NCI-H748 (cell line): ENCODE measurements around the gene KCTD7.
A peak's percentile ranks its signal among the peaks of the same experiment; 100 is the strongest.
"Not testable (repeated sequence)": the region's sequence is repeated elsewhere in the genome, so short reads cannot be mapped to it uniquely, and the experiment has no call there.

Experiments
- DNase-seq: peaks from one replicate; lab custom pipeline; 2025; ENCODE audit not compliant: unreplicated experiment; lab: John Stamatoyannopoulos, UW

KCTD7 gene

GRCh38 chr7:66615699-66616098 is 13.0 kb upstream of the KCTD7 start:
- no peak for DNase-seq

- DNase-seq, result no peak
Measured at GRCh38 chr7:66617295-66617694, 11.4 kb upstream of the KCTD7 start.

DNA sequence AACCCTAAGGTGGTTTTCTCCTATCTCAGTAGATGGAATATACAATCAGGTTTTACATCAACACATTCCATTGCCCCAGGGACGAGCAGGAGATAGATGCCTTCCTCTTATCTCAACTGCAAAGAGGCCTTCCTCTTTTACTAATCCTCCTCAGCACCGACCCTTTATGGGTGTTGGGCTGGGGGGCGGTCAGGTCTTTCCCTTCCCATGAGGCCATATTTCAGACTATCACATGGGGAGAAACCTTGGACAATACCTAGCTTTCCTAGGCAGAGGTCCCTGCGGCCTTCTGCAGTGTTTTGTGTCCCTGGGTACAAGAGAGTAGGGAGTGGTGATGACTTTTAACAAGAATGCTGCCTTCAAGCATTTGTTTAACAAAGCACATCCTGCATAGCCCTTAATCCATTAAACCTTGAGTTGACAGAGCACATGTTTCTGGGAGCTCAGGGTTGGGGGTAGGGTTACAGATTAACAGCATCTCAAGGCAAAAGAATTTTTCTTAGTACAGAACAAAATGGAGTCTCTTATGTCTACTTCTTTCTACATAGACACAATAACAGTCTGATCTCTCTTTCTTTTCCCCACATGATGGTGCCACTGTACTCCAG is 9.2 kb upstream of the KCTD7 start:
- not testable (repeated sequence) for DNase-seq

DNA sequence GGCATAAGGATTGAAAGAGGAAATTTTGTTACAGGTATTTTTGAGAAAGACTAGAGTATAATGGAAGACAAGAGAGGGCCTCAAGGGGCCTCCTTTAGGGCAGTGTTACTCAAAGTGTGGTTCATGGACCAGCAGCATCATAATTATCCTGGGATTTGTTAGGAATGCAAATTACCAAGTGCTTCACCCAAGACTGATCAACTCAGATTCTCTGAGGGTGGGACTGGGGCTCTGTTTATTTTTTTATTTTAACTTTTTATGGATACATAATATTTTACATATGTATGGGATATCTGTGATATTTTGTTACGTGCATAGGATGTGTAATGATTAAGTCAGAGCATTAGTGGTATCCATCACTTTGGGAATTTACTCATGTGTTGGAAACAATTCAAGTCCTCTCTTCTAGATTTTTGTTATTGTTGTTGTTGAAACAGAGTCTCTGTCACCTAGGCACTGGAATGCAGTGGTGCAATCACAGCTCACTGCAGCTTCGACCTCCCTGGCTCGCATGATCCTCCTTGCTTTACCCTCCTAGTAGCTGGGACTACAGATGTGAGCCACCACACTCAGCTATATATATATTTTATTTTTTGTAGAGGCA is 2.2 kb upstream of the KCTD7 start:
- no peak for DNase-seq

DNA sequence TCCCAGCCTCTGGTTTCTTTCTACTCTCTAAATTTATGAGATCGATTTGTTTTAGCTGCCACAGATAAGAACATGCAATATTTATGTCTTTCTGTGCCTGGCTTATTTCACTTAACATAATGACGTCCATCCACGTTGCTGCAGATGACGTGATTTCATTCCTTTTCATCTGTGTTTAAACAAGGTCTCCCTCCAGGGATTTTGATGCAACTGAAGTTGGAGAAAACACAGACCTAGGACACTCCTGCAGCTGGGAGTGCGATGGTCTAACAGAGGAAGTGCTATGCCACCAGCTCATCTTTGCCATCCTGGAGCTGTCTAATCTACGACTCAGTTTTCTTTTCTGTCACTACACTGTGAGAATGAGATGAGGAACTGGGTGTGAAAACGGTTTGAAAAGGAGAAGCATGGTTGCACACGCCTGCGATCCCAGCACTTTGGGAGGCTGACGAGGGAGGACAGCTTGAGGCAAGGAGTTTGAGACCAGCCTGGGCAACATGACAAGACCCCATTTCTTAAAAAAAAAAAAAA is 1.5 kb upstream of the KCTD7 start:
- peak; percentile 20 for DNase-seq

DNA sequence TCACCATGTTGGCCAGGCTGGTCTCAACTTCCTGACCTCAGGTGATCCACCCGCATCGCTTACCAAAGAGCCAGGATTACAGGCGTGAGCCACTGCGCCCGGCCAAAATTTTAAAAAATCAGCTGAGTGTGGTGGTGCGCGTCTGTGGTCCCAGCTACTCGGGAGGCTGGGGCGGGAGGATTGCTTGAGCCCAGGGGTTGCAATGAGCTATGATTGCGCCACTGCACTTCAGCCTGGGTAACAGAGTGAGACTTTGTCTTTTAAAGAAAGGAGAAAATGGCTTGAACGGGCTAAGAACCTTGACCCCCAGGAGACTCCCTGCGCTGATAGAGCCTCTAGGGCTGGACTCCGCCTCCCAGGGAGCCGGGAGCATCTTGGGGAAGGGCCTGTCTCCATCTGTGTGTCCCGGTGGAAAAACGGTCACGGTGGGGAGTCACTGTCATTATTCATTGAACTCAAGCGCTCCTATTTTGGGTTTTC is 760 bp upstream of the KCTD7 start:
- DNase-seq, result no peak

DNA sequence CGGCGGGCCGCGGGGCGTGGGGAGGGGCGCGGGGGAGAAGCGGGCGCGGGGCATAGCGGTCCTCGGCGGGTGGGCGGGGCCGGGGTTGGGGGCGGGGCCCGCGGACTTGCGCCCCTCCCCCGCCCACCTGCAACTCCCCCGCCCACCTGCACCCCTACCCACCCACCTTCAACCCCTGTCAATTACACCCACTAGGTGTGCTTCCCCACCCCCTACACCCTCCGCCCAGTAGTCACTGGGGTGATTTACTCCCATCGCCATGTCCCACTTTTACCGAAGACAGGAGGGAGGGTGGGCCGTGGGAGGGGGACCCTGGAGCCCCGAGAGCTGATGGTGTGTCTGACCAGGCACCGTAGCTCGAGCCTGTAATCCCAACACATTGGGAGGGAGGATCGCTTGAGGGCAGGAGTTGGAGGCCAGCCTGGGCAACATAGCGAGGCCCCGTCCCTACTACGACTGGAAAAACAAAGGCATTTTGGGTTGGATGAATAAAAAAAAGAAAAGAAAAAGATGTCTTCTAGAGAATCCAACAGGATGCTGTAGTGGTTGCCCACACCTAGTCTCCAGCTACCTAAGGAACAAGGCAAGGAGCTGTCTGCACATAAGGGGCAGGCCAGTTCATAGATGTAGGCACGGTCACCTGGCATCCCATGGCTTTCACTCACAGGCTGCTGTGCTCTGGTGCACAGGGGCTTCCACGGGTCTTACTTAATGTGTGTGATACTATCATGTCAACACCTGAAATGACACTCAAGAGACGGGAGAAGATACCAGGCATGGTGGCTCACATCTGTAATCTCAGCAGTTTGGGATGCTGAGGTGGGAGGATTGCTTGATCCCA is 761 bp downstream of the KCTD7 start:
- no peak for DNase-seq

GRCh38 chr7:66630531-66630930 is 1.9 kb downstream of the KCTD7 start:
- DNase-seq, result no peak

- no peak for DNase-seq
Measured at GRCh38 chr7:66631471-66631870, 2.8 kb downstream of the KCTD7 start.

DNA sequence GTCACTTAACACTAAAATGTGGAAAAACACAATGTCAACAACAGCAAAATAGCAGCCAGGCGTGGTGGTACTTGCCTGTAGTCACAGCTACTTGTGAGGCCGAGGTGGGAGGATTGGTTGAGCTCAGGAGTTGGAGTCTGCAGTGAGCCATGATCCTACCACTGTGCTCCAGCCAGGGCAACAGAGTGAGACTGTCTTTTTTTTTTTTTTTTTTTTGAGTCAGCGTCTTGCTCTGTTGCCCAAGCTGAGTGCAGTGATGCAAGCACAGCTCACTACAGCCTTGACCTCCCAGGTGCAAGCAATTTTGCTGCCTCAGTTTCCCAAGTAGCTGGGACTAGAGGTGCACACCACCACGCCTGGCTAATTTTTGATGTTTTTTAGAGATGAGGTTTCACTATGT is 6.1 kb downstream of the KCTD7 start:
- no peak for DNase-seq

GRCh38 chr7:66635322-66635981 is 6.8 kb downstream of the KCTD7 start:
- DNase-seq, result not testable (repeated sequence)

GRCh38 chr7:66635982-66636546 is 7.4 kb downstream of the KCTD7 start:
- DNase-seq, result not testable (repeated sequence)

DNA sequence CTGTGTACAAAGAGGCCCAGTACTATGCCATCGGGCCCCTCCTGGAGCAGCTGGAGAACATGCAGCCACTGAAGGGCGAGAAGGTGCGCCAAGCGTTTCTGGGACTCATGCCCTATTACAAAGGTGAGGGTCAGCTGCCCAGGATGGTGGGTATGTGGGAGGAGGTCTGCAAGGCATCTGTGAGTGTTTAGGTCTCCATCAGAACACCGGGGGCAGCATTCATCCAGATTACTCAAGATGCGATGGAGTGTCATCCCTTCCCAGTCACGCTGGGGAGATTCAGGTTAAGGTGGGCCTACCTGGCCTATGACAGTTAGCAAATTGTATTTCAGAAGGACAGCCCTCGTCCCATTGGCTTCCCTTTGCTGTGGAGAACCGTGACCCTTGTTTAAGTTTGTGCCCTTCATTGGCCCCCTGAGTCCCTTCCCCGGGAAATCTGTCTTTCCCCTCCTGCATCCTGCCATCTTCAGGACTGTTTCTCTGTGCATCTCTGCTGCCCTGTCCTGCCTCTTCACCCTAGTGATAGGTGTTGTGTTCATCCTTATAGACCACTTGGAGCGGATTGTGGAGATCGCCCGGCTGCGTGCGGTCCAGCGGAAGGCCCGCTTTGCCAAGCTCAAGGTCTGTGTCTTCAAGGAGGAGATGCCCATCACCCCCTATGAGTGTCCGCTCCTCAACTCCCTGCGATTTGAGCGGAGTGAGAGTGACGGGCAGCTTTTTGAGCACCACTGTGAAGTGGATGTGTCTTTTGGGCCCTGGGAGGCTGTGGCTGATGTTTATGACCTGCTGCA is 9.8 kb downstream of the KCTD7 start:
- DNase-seq, result no peak

GRCh38 chr7:66639773-66640172 is 11.1 kb downstream of the KCTD7 start:
- DNase-seq, result no peak

GRCh38 chr7:66640802-66641525 is 12.3 kb downstream of the KCTD7 start:
- DNase-seq, result no peak

- no peak for DNase-seq
Measured at GRCh38 chr7:66641526-66641871, 12.8 kb downstream of the KCTD7 start.

DNA sequence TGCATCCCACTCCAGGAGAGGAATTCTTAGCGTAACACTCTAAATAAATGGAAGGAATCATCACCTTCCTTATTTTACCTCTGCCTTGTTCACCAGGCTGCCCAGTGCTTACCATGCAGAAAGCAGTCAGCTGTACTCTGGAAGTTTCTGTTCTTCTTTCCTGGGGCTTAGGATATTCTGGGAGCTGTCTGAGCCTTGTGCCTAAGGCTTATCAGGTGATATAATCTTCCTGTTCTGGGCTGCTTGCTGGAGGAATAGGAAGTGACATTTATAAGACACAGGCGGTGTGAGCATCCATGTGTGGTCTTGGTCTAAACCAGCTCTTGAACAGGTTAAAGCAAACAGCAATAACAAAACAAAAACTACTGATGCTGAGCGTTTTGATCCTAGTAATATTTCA is 13.5 kb downstream of the KCTD7 start:
- no peak for DNase-seq

DNA sequence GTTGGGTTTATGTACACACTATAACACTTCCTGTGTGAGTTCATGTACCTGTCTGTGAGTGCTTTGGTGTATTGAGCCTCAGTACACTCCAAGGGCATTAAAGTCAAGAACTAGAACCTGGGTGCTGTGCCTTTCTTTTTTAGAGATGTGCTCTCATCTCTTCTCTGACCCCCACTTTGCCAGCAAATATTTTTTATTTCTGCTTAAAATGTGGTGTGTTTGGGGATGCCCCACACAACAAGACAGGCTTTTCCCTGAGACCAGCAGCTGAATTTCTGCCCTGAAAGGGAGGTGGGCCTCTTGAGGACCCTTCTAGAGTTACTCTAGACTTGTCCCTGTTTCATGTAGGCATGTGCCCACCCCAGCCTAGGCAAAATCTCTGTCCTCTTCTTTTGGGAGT is 14.3 kb downstream of the KCTD7 start:
- DNase-seq, result no peak

GRCh38 chr7:66643395-66643794 is 14.7 kb downstream of the KCTD7 start:
- DNase-seq, result no peak

GRCh38 chr7:66651026-66651425 is 22.3 kb downstream of the KCTD7 start:
- not testable (repeated sequence) for DNase-seq
